Thyroid gland (tissue), 4 donors: ENCODE results near the gene MPIG6B. TPM values are rescaled to one million over a fixed set of nuclear protein-coding genes. Genes with fewer than 3 reads are reported as not detected.

Experiments
- DNase-seq, 2 donors: peaks; one replicate each; pipeline ENCODE4 v3.0.0-alpha.2; 2019
- H3K27ac ChIP-seq, 3 donors: fragments of 200-600 bp; sonication (generic); 1 replicate in 2 of 3; 2 replicates in 1 of 3; pipeline ENCODE4 v1.5.1; 2016 to 2019; ENCODE audit warnings: mild to moderate bottlenecking in 1 of 3, moderate library complexity in 1 of 3
- H3K27me3 ChIP-seq: fragments of 200-600 bp; sonication (generic); one replicate; pipeline ENCODE4 v1.5.1; 2019
- H3K36me3 ChIP-seq, 2 donors: fragments of 200-600 bp; sonication (generic); one replicate each; pipeline ENCODE4 v1.5.1; 2016 to 2019
- H3K4me1 ChIP-seq, 2 donors: fragments of 200-600 bp; sonication (generic); one replicate each; pipeline ENCODE4 v1.5.1; 2017 to 2019
- H3K4me3 ChIP-seq, 3 donors: fragments of 200-600 bp; sonication (generic); replicated peaks in 1 of 3; 1 replicate in 2 of 3; 2 replicates in 1 of 3; pipeline ENCODE4 v1.5.1; 2016; ENCODE audit warnings: mild to moderate bottlenecking in 1 of 3
- H3K9me3 ChIP-seq: fragments of 200-600 bp; sonication (generic); one replicate; pipeline ENCODE4 v1.5.1; 2017
- POLR2A ChIP-seq, 2 donors: fragments of 450-650 bp; IDR thresholded peaks; one replicate each; pipeline ENCODE4 v1.6.1; 2017; ENCODE audit warnings: antibody characterized with exemption in 2 of 2, mild to moderate bottlenecking in 2 of 2, moderate library complexity in 1 of 2
- WGBS, 2 donors: methylation state at CpG; one replicate each; pipeline ENCODE4 v1.1.5; 2017; 5-methylcytosine and 5-hydroxymethylcytosine counted together
- intact Hi-C: fragments of 100-400 bp; cut with DNase I; formaldehyde crosslinking; loops from one replicate; pipeline ENCODE4 v1.15.1; 2023
- total RNA-seq, 4 donors: library from RNA; depleted of rRNA; stranded (reverse); fragments of >200 nt; gene quantifications; one replicate each; pipeline ENCODE4 v1.2.3, GENCODE V29; 2016
- TF ChIP-seq, protein P1 (sequence below), 6 experiments: fragments of 200-600 bp in 3 of 6; fragments of 450-650 bp in 3 of 6; sonication (generic) in 3 of 6; IDR thresholded peaks; one replicate each; pipeline ENCODE4 v1.5.1; 2016 to 2019; ENCODE audit warnings: antibody characterized with exemption in 6 of 6, mild to moderate bottlenecking in 2 of 6, inconsistent platforms in 1 of 6, moderate library complexity in 1 of 6

MPIG6B gene
- total RNA-seq, 4 donors from 2014 or later = 0.54 to 1.8 TPM; not detected in 2

- H3K4me3 ChIP-seq = no peak overlapping the region
Observed at GRCh38 chr6:31697555-31697954, 25.6 kb upstream of the MPIG6B start.

DNA sequence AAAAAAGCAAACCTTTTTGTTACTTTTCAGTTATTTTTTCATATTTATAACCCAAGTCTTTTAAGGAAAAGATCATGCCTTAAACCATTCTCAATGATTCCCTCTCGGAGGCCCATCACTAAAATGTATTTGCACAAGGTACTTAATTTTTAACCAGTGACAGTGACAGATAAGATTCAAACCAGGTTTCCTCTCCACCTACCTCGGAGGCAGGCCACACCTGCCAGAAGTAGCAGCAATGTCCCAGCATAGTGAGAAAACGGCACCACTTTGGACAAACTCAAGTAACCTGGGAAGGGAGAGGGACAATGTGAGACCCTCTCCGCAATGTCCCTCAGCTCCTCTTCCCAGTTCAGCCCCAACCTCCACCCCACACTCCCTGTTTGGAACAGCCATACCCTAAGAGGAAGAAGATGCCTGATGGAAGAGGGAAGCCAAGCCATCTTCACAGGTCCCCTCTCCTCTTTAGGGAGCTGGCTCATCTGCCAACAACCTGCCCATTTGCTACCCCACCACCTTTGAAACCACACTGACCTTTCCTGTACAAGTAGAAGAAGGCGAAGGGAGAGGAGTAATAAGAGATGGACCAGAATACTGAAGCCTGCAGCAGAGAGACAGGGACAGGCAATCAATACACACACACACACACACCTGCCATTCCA, 22.3 kb upstream of the MPIG6B start:
- no peak overlapping the region for H3K4me3 ChIP-seq

More at GRCh38 chr6:31697555-31697954, 25.6 kb upstream of the MPIG6B start:
- H3K9me3 ChIP-seq = no peaks in the 10 kb centered on the region
- 50 to 63% methylated on average over 3 of the region's 3 CpGs for WGBS, 2 donors
- H3K36me3 ChIP-seq = peaks cover 21 to 34% of the 10 kb centered on the region in 2 donors
- no peaks in the 10 kb centered on the region for H3K27me3 ChIP-seq
- H3K4me1 ChIP-seq = peaks cover 16 to 20% of the 10 kb centered on the region in 2 donors
- no peak for DNase-seq
- H3K27ac ChIP-seq = no peak overlapping the region
- intact Hi-C loops = no loop called here
- TF ChIP-seq, protein P1, sequence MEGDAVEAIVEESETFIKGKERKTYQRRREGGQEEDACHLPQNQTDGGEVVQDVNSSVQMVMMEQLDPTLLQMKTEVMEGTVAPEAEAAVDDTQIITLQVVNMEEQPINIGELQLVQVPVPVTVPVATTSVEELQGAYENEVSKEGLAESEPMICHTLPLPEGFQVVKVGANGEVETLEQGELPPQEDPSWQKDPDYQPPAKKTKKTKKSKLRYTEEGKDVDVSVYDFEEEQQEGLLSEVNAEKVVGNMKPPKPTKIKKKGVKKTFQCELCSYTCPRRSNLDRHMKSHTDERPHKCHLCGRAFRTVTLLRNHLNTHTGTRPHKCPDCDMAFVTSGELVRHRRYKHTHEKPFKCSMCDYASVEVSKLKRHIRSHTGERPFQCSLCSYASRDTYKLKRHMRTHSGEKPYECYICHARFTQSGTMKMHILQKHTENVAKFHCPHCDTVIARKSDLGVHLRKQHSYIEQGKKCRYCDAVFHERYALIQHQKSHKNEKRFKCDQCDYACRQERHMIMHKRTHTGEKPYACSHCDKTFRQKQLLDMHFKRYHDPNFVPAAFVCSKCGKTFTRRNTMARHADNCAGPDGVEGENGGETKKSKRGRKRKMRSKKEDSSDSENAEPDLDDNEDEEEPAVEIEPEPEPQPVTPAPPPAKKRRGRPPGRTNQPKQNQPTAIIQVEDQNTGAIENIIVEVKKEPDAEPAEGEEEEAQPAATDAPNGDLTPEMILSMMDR (IDR thresholded peaks at IDR 0.05) = no peak
- no peak for TF ChIP-seq POLR2A (IDR thresholded peaks at IDR 0.05)

DNA sequence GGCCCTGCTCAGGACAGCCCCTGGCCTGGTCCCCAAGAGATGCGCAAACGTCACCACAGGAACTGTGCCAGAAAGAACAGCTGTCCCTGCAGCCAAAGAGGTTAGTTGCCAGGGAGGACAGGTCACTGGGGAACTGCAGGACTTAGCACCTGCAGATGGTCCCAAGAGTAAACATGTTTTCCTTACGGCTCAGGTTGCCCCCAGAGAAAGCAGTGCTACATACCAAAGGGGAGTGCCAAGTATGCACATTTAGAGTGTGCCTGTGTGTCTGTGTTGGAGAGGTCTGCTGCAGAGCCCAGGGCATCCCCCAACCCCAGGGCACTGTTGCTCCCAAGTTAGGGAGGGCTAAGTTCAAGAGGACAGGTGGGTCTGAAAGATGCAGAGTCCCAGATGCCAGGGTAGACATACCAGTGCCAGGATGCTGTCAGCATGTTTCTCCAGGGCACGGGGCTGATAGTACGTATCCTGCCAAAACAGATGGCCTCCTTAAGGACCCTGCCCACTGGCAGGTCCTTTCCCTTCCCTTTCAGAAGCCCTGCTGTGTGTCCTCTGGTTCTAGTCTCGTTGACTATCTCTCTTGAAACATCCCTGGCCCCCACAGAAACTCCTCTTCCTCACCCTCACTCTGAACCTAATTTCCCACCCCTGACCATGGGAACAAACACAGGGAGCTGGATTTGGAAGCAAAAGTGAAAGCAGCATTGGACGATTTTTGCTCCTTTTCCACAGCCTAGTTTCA, 21.3 kb upstream of the MPIG6B start:
- Histone ChIP-seq H3K27me3 (no peaks in the 10 kb centered on the region), H3K36me3 (peaks cover 0 to 4% of the 10 kb centered on the region in 2 donors), H3K4me3 (peak overlapping the region; percentile 33 to 90 (median 75)), H3K4me1 (peaks cover 20 to 21% of the 10 kb centered on the region in 2 donors), H3K27ac (peak overlapping the region; percentile 5 to 99 (median 96)), H3K9me3 (no peaks in the 10 kb centered on the region)
- TF ChIP-seq, protein P1 (IDR thresholded peaks at IDR 0.05) = no peak
- no peak for TF ChIP-seq POLR2A (IDR thresholded peaks at IDR 0.05)
- WGBS, 2 donors = 30 to 33% methylated on average over 7 of the region's 7 CpGs
- no peak for DNase-seq
- intact Hi-C loops = loop anchor here (5.0 kb wide), 1 partner anchor 35 kb away; the partner anchor contains the start of gene CLIC1

More for the DNA sequence above, 22.3 kb upstream of the MPIG6B start:
- 92 to 94% methylated on average over 5 of the region's 5 CpGs for WGBS, 2 donors
- no peaks in the 10 kb centered on the region for H3K9me3 ChIP-seq
- intact Hi-C loops = loop anchor here (5.0 kb wide), 1 partner anchor 36 kb away; the partner anchor contains the start of gene CLIC1
- no peaks in the 10 kb centered on the region for H3K27me3 ChIP-seq
- peaks cover 20 to 21% of the 10 kb centered on the region in 2 donors for H3K4me1 ChIP-seq
- H3K27ac ChIP-seq = no peak overlapping the region
- no peak for TF ChIP-seq POLR2A (IDR thresholded peaks at IDR 0.05)
- TF ChIP-seq, protein P1 (IDR thresholded peaks at IDR 0.05) = no peak
- no peak for DNase-seq
- H3K36me3 ChIP-seq = peaks cover 6% of the 10 kb centered on the region in 2 donors

DNA sequence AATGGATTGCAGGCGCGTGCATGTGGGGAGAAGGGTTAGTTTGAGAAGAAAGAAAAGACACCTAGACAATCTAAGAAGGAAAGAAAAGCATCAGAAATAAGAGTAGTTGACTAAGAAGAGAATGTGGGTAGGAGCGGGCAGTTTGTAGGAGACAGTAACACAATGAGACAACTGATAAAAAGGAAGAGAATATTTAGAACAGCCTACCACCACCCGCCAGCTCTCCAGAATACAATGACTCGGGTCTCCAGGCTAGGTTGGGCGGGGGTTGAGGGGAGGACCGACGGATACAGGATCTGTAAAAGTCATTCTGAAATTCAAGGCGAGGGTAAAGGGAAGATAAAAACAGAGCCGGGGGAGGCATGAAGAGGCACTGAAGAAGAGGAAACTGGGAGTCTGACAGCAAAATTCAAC, 20.8 kb upstream of the MPIG6B start:
- WGBS, 2 donors = 0 to 1% methylated on average over 10 of the region's 10 CpGs
- no peak for TF ChIP-seq POLR2A (IDR thresholded peaks at IDR 0.05)
- TF ChIP-seq, protein P1 (IDR thresholded peaks at IDR 0.05) = no peak
- Histone ChIP-seq H3K9me3 (no peaks in the 10 kb centered on the region), H3K36me3 (peaks cover 0 to 4% of the 10 kb centered on the region in 2 donors), H3K4me3 (peak overlapping the region; percentile 33 to 90 (median 75)), H3K4me1 (peaks cover 20 to 21% of the 10 kb centered on the region in 2 donors), H3K27ac (peak overlapping the region; percentile 95 to 99 (median 96)), H3K27me3 (no peaks in the 10 kb centered on the region)
- no peak for DNase-seq
- intact Hi-C loops = loop anchor here (5.0 kb wide), 1 partner anchor 35 kb away; the partner anchor contains the start of gene CLIC1
